K562 (cell line): ENCODE measurements around the gene MAN1A1. TPM values are rescaled to one million over a fixed set of nuclear protein-coding genes. Genes with fewer than 3 reads are reported as not detected.

ENCODE experiments used
- ATAC-seq: fragments of 200-7000 bp; cut with Tn5 transposase; 3 replicates; pipeline ENCODE4 v1.9.1; 2020; ENCODE audit warnings: moderate library complexity
- BruUV-seq: library from RNA; stranded (reverse); fragments of 400-500 nt; replicated peaks from 2 replicates; lab custom pipeline; 2021; lab: Mats Ljungman, UMichigan
- CTCF ChIA-PET: fragments of 300-600 bp; formaldehyde crosslinking; extraction: SDS; loops from one replicate; lab custom pipeline; 2021; ENCODE audit warnings: low intra/inter-chr PET ratio; lab: Yijun Ruan, JAX
- POLR2A ChIA-PET: fragments of 300-600, 350-650 bp; sonication (Branson Sonifier 250); formaldehyde crosslinking; extraction: SDS; loops from one replicate; lab custom pipeline; 2021; ENCODE audit warnings: antibody characterized with exemption, inconsistent platforms; lab: Yijun Ruan, JAX
- DNase-seq, 4 experiments: peaks; one replicate each; pipeline versions ENCODE4 v3.0.0 to v3.0.0-alpha.2; 2011 to 2018; ENCODE audit warnings: low spot score in 3 of 4, mixed read lengths in 3 of 4; ENCODE audit errors: extremely low read depth in 1 of 4
- FAIRE-seq: peaks from 2 replicates; lab custom pipeline; 2011; peaks lifted over from hg19 to GRCh38; lab: Jason Lieb, UNC
- H2AFZ ChIP-seq: 2 replicates; pipeline ENCODE4 v1.6.0; 2011; ENCODE audit warnings: low read depth, low read length, control low read depth, inconsistent platforms
- H3K27ac ChIP-seq: fragments of 200-600 bp; 3 replicates; pipeline ENCODE4 v1.8.0; 2011; ENCODE audit warnings: low read depth, mild to moderate bottlenecking, control low read depth, inconsistent platforms, low read length, moderate library complexity, mixed read lengths; ENCODE audit errors: extremely low read depth
- H3K27me3 ChIP-seq, 2 experiments: fragments of 300-600 bp in 1 of 2; 2 replicates in 1 of 2; 3 replicates in 1 of 2; pipeline versions ENCODE4 v1.6.0 to v1.8.0; 2011; ENCODE audit warnings: inconsistent platforms in 2 of 2, low read length in 2 of 2, mild to moderate bottlenecking in 1 of 2, mixed read lengths in 1 of 2, moderate library complexity in 1 of 2; ENCODE audit not compliant: control insufficient read depth in 2 of 2, insufficient read depth in 2 of 2
- H3K36me3 ChIP-seq: fragments of 300-600 bp; 3 replicates; pipeline ENCODE4 v1.8.0; 2011; ENCODE audit warnings: mild to moderate bottlenecking, low read length, inconsistent platforms; ENCODE audit not compliant: control insufficient read depth, insufficient read depth
- H3K4me1 ChIP-seq, 2 experiments: fragments of 200-600 bp in 1 of 2; replicated peaks in 1 of 2; 2 replicates in 1 of 2; 3 replicates in 1 of 2; pipeline versions ENCODE4 v1.5.1 to v1.8.0; 2011; ENCODE audit warnings: inconsistent platforms in 2 of 2, low read length in 2 of 2, mild to moderate bottlenecking in 1 of 2, mixed read lengths in 1 of 2, moderate library complexity in 1 of 2; ENCODE audit not compliant: control insufficient read depth in 2 of 2, insufficient read depth in 2 of 2
- H3K4me2 ChIP-seq: 2 replicates; pipeline ENCODE4 v1.6.1; 2011; ENCODE audit warnings: low read length, control low read depth, inconsistent platforms, mixed read lengths; ENCODE audit not compliant: insufficient read depth
- H3K4me3 ChIP-seq: fragments of 200-600 bp; sonication (generic), shearing (Covaris generic); 2 replicates; pipeline ENCODE4 v1.5.1; 2016; ENCODE audit warnings: control low read depth, inconsistent platforms
- H3K79me2 ChIP-seq: fragments of 200-600 bp; 3 replicates; pipeline ENCODE4 v1.8.0; 2011; ENCODE audit warnings: low read length, inconsistent platforms; ENCODE audit not compliant: control insufficient read depth, insufficient read depth
- H3K9ac ChIP-seq, 2 experiments: 2 replicates each; pipeline versions ENCODE4 v1.6.0 to v1.6.1; 2011; ENCODE audit warnings: low read depth in 2 of 2, low read length in 2 of 2, control low read depth in 1 of 2, inconsistent platforms in 1 of 2, mild to moderate bottlenecking in 1 of 2, mixed read lengths in 1 of 2; ENCODE audit not compliant: insufficient read depth in 1 of 2
- H3K9me1 ChIP-seq: one replicate; pipeline ENCODE4 v1.6.0; 2011; ENCODE audit warnings: inconsistent platforms, mild to moderate bottlenecking, low read length, moderate library complexity; ENCODE audit not compliant: control insufficient read depth, insufficient read depth
- H3K9me3 ChIP-seq: replicated peaks from 2 replicates; pipeline ENCODE4 v1.5.1; 2011; ENCODE audit warnings: low read depth, low read length, inconsistent platforms; ENCODE audit not compliant: control insufficient read depth, insufficient read depth
- H4K20me1 ChIP-seq: replicated peaks from 2 replicates; pipeline ENCODE4 v1.6.1; 2011; ENCODE audit warnings: low read length, inconsistent platforms, mixed read lengths; ENCODE audit not compliant: control insufficient read depth, insufficient read depth
- ARID2 ChIP-seq: fragments of 450-650 bp; IDR thresholded peaks from 2 replicates; pipeline ENCODE4 v1.6.1; 2017; ENCODE audit warnings: antibody characterized with exemption, mild to moderate bottlenecking
- GATAD2A ChIP-seq: fragments of 450-650 bp; IDR thresholded peaks from 2 replicates; pipeline ENCODE4 v1.6.1; 2017
- HDAC1 ChIP-seq, 2 experiments: fragments of 450-650 bp; IDR thresholded peaks; 2 replicates each; pipeline ENCODE4 v1.6.1; 2016 to 2017; ENCODE audit warnings: inconsistent platforms in 1 of 2, mild to moderate bottlenecking in 1 of 2, moderate library complexity in 1 of 2
- NCOA6 ChIP-seq: fragments of 450-650 bp; IDR thresholded peaks from 2 replicates; pipeline ENCODE4 v1.6.1; 2017; ENCODE audit warnings: mild to moderate bottlenecking
- RFX1 ChIP-seq: fragments of 450-650 bp; IDR thresholded peaks from 2 replicates; pipeline ENCODE4 v1.6.1; 2016; ENCODE audit warnings: mild to moderate bottlenecking, moderate library complexity
- SUPT5H ChIP-seq: fragments of 450-650 bp; IDR thresholded peaks from 2 replicates; pipeline ENCODE4 v1.6.1; 2016
- XRCC4 ChIP-seq: IDR thresholded peaks from one replicate; pipeline ENCODE4 v1.6.1; 2011; ENCODE audit not compliant: insufficient read depth, insufficient read length; ENCODE audit errors: extremely low read depth
- ZBTB33 ChIP-seq: sonication (generic); formaldehyde crosslinking; IDR thresholded peaks from 2 replicates; pipeline ENCODE4 v1.8.1; 2023; ENCODE audit warnings: mild to moderate bottlenecking, missing genetic modification reagents
- ZNF592 ChIP-seq: fragments of 450-650 bp; IDR thresholded peaks from 2 replicates; pipeline ENCODE4 v1.6.1; 2017; ENCODE audit warnings: antibody characterized with exemption, mild to moderate bottlenecking
- WGBS: fragments of 100-300 bp; shearing (Covaris generic); methylation state at CpG from one replicate; pipeline ENCODE4 v1.1.6; 2016; ENCODE audit warnings: low coverage, mixed read lengths; ENCODE audit not compliant: insufficient coverage; ENCODE audit errors: missing lambda C conversion rate; 5-methylcytosine and 5-hydroxymethylcytosine counted together
- in situ Hi-C: fragments of 300-500 bp; cut with MboI; formaldehyde crosslinking; loops from 4 replicates; pipeline ENCODE4 v1.15.0; 2018; ENCODE audit warnings: inconsistent platforms, mixed read lengths
- intact Hi-C: fragments of 100-400 bp; cut with micrococcal nuclease; formaldehyde crosslinking; loops from 2 replicates; pipeline ENCODE4 v1.14.2; 2022
- polyA plus RNA-seq, 8 experiments: library from polyadenylated mRNA; depleted of rRNA in 4 of 8; stranded (reverse) in 5 of 8; unstranded in 3 of 8; fragments of >200 nt; fragmentation: Nextera tagmentation in 2 of 8; fragmentation: Illumina TruSeq in 1 of 8; extraction: Ambion mirVana in 2 of 8; extraction: Trizol in 1 of 8; gene quantifications; 2 replicates each; pipeline versions ENCODE4 v1.2.1 to v1.2.3, GENCODE V29; 2011 to 2014; ENCODE audit warnings: inconsistent platforms in 1 of 8, missing spikeins in 1 of 8
- total RNA-seq, 7 experiments: library from RNA; depleted of rRNA in 6 of 7; stranded (reverse); fragments of >200 nt in 6 of 7; fragmentation: Illumina TruSeq in 2 of 7; extraction: Trizol in 2 of 7; gene quantifications; 2 replicates each; pipeline versions ENCODE4 v1.2.1 to v1.2.3, GENCODE V29; 2011 to 2021; ENCODE audit warnings: low replicate concordance in 1 of 7

MAN1A1 gene
- total and polyA plus RNA-seq, 9 of the 15 experiments (the other 6 are each of a cell fraction or from before 2014, with no cell fraction given) = 24.5 to 78.4 (median 59.7) TPM

GRCh38 chr6:119142041-119142440 is 207.5 kb downstream of the MAN1A1 start:
- POLR2A ChIA-PET = no interaction called here

GRCh38 chr6:119140196-119141140 is 209.1 kb downstream of the MAN1A1 start:
- Histone ChIP-seq H3K9me1 (no peaks in the 10 kb centered on the region), H3K9me3 (no peaks in the 10 kb centered on the region), H3K36me3 (no peaks in the 10 kb centered on the region), H3K4me3 (no peak overlapping the region), H2AFZ (peak overlapping the region; percentile 71), H3K4me2 (no peak overlapping the region; the same call in 1 of the 2 replicates), H3K9ac (peak overlapping the region; percentile 52 to 79; a peak in 3 of 4 replicates), H3K27ac (no peak overlapping the region), H3K79me2 (no peaks in the 10 kb centered on the region), H3K27me3 (no peaks in the 10 kb centered on the region), H3K4me1 (peaks cover 44 to 58% of the 10 kb centered on the region in 2 experiments), H4K20me1 (no peaks in the 10 kb centered on the region)
- ChIA-PET POLR2A (interaction anchor here (0.6 to 0.8 kb wide), 2 partner anchors 234 to 594 kb away, joined by 3 read pairs; no protein-coding TSS in a partner anchor), CTCF (no interaction called here)
- no TSS peak for BruUV-seq
- WGBS = 63% methylated on average over 12 of the region's 12 CpGs
- intact Hi-C loops (loop anchor here (10.0 kb wide), 1 partner anchor 924 kb away; no protein-coding TSS in a partner anchor), in situ Hi-C loops (no loop called here)
- DNase-seq = no peak
- no peak for ATAC-seq
- FAIRE-seq = no peak
- TF ChIP-seq GATAD2A (0 out of 2 replicates have a peak, but pooled peaks have one; percentile 25), ZNF592 (peak; percentile 83; the same call in 1 of the 2 replicates), ZBTB33 (0 out of 2 replicates have a peak, but pooled peaks have one; percentile 1)

More at GRCh38 chr6:119142041-119142440, 207.5 kb downstream of the MAN1A1 start:
- no peaks in the 10 kb centered on the region for H3K9me3 ChIP-seq
- ATAC-seq (no peak), FAIRE-seq (no peak), DNase-seq (no peak)
- H4K20me1 ChIP-seq = no peaks in the 10 kb centered on the region
- no peak for TF ChIP-seq RFX1
- no peak for TF ChIP-seq NCOA6
- no peak for TF ChIP-seq XRCC4
- TF ChIP-seq SUPT5H = no peak
- TF ChIP-seq ARID2 = no peak
- TF ChIP-seq HDAC1 (IDR thresholded peaks at IDR 0.05) = no peak
- H3K79me2 ChIP-seq = no peaks in the 10 kb centered on the region
- no peaks in the 10 kb centered on the region for H3K9me1 ChIP-seq
- intact Hi-C loops = loop anchor here (10.0 kb wide), 1 partner anchor 923 kb away; no protein-coding TSS in a partner anchor
- no peaks in the 10 kb centered on the region for H3K27me3 ChIP-seq
- H3K9ac ChIP-seq = no peak overlapping the region
- in situ Hi-C loops = no loop called here
- H2AFZ ChIP-seq = peak overlapping the region; percentile 42
- H3K4me3 ChIP-seq = no peak overlapping the region
- no peaks in the 10 kb centered on the region for H3K36me3 ChIP-seq
- WGBS = 83% methylated on average over 9 of the region's 9 CpGs
- H3K4me2 ChIP-seq = no peak overlapping the region
- H3K4me1 ChIP-seq = peaks cover 45 to 65% of the 10 kb centered on the region in 2 experiments
- CTCF ChIA-PET = no interaction called here
- no TSS peak for BruUV-seq
- H3K27ac ChIP-seq = no peak overlapping the region
